ENCODE results near the gene MAT1A. TPM values are rescaled to one million over a fixed set of nuclear protein-coding genes. Genes with fewer than 3 reads are reported as not detected.
"Not testable (repeated sequence)": the region's sequence is repeated elsewhere in the genome, so short reads cannot be mapped to it uniquely, and the experiment has no call there.

The MAT1A gene
- total RNA-seq, 2 donors from 2014 or later: 3.9 TPM; not detected in 1

- H3K36me3 ChIP-seq; H3K27ac ChIP-seq; intact Hi-C loops (cut with DNase I); DNase-seq (ENCODE audit: low spot score); H3K9me3 ChIP-seq; H3K27me3 ChIP-seq (replicated peaks; ENCODE audit: insufficient read depth); H3K4me1 ChIP-seq (replicated peaks); H3K4me3 ChIP-seq: not testable (repeated sequence)
- WGBS: 46% methylated on average over 1 of the region's 1 CpG
Measured at GRCh38 chr10:80233871-80234270, 55.6 kb downstream of the MAT1A start.

- H3K27ac ChIP-seq; H3K27me3 ChIP-seq (replicated peaks; ENCODE audit: insufficient read depth); H3K9me3 ChIP-seq; intact Hi-C loops (cut with DNase I); H3K36me3 ChIP-seq; H3K4me1 ChIP-seq (replicated peaks); H3K4me3 ChIP-seq; DNase-seq (ENCODE audit: low spot score): not testable (repeated sequence)
- WGBS: 93% methylated on average over 4 of the region's 4 CpGs
Measured at GRCh38 chr10:80226723-80227122, 62.7 kb downstream of the MAT1A start.

GRCh38 chr10:80223031-80223419, 66.4 kb downstream of the MAT1A start:
- H3K4me1 ChIP-seq (replicated peaks); H3K27me3 ChIP-seq (replicated peaks; ENCODE audit: insufficient read depth); intact Hi-C loops (cut with DNase I); H3K4me3 ChIP-seq; H3K9me3 ChIP-seq; H3K27ac ChIP-seq; DNase-seq (ENCODE audit: low spot score); H3K36me3 ChIP-seq: not testable (repeated sequence)
- WGBS: no CpG with 5 or more reads among the region's 5 CpGs

Other genes with a start within 250 kb of the MAT1A start
- gene TMEM254, start 211.0 kb downstream of the MAT1A start, total RNA-seq: 10 to 100 TPM; 52.7 to 95.9 TPM
- gene PLAC9, start 156.9 kb downstream of the MAT1A start, total RNA-seq: 10 to 100 TPM in 1 of 2 donors, 1 to 10 TPM in 1; 8.9 to 14.7 TPM
- gene ANXA11, start 84.1 kb downstream of the MAT1A start, total RNA-seq: 100 to 1,000 TPM; 158 to 174 TPM
- 1 to 10 TPM in 1 of 2 donors, not detected in 1; 8.7 TPM for gene DYDC1, start 67.1 kb upstream of the MAT1A start, total RNA-seq
- gene DYDC2, start 67.1 kb upstream of the MAT1A start, total RNA-seq: not detected
- 100 to 1,000 TPM in 1 of 2 donors, 10 to 100 TPM in 1; 86.0 to 101 TPM for gene PRXL2A, start 118.9 kb upstream of the MAT1A start, total RNA-seq
- gene TSPAN14, start 164.7 kb upstream of the MAT1A start, total RNA-seq: 100 to 1,000 TPM in 1 of 2 donors, 10 to 100 TPM in 1; 69.8 to 103 TPM
- under 1 TPM in 1 of 2 donors, not detected in 1; 0.40 TPM for gene SH2D4B, start 248.2 kb upstream of the MAT1A start, total RNA-seq